Activated CD4-positive, alpha-beta T cell treated with anti-CD3 and anti-CD28 coated beads for 48 hours (primary cell): ENCODE results near the gene MMP10.

Source experiments
- DNase-seq: peaks from one replicate; pipeline ENCODE4 v3.0.0-alpha.2; 2020

MMP10 gene

GRCh38 chr11:102724904-102725500 is 55.4 kb downstream of the MMP10 start, which contains the start of gene MMP8:
Gene MMP8, minus strand, starts transcription at chr11:102724954. Its CDS starts 99 bp downstream, at chr11:102724855.
- DNase-seq, result no peak

- DNase-seq, result no peak
Observed at GRCh38 chr11:102722821-102723220, 57.6 kb downstream of the MMP10 start.
